K562 (cell line): ENCODE data around the gene HLA-DMB. TPM values are rescaled to one million over a fixed set of nuclear protein-coding genes. Genes with fewer than 3 reads are reported as not detected.

Experiments used
- CBX8 ChIP-seq: fragments of 200-600 bp; sonication (generic); IDR thresholded peaks from 2 replicates; pipeline ENCODE4 v1.6.1; 2012; ENCODE audit warnings: borderline replicate concordance, mixed run types, low read depth, mild to moderate bottlenecking, moderate library complexity, mixed read lengths, low read length, control low read depth, inconsistent platforms; ENCODE audit not compliant: poor library complexity, severe bottlenecking; ENCODE audit errors: extremely low read depth
- CHD1 ChIP-seq: fragments of 200-600 bp; sonication (generic); IDR thresholded peaks from one replicate; pipeline ENCODE4 v1.6.1; 2012; ENCODE audit warnings: mild to moderate bottlenecking, moderate library complexity, low read length, inconsistent platforms
- GTF2A2 ChIP-seq: IDR thresholded peaks from 2 replicates; pipeline ENCODE4 v1.6.1; 2016; ENCODE audit warnings: mild to moderate bottlenecking, missing genetic modification characterization, missing compliant biosample characterization
- HCFC1 ChIP-seq: IDR thresholded peaks from 2 replicates; pipeline ENCODE4 v1.6.1; 2012; ENCODE audit warnings: low read depth, low read length, improper control_type of control experiment
- RFX1 ChIP-seq: fragments of 450-650 bp; IDR thresholded peaks from 2 replicates; pipeline ENCODE4 v1.6.1; 2016; ENCODE audit warnings: mild to moderate bottlenecking, moderate library complexity
- TBL1XR1 ChIP-seq, 2 experiments: IDR thresholded peaks; 2 replicates each; pipeline ENCODE4 v1.6.1; 2012; ENCODE audit warnings: improper control_type of control experiment in 2 of 2, low read length in 2 of 2, mild to moderate bottlenecking in 1 of 2
- ZBTB17 ChIP-seq: fragments of 450-650 bp; formaldehyde crosslinking; IDR thresholded peaks from 2 replicates; pipeline ENCODE4 v1.4.0; 2020; ENCODE audit warnings: mild to moderate bottlenecking
- ZNF165 ChIP-seq: fragments of 250-450 bp; sonication (Bioruptor Pico); IDR thresholded peaks from 2 replicates; pipeline ENCODE4 v1.4.0; 2020; ENCODE audit warnings: borderline replicate concordance
- polyA plus RNA-seq, 8 experiments: library from polyadenylated mRNA; depleted of rRNA in 4 of 8; stranded (reverse) in 5 of 8; unstranded in 3 of 8; fragments of >200 nt; fragmentation: Nextera tagmentation in 2 of 8; fragmentation: Illumina TruSeq in 1 of 8; extraction: Ambion mirVana in 2 of 8; extraction: Trizol in 1 of 8; gene quantifications; 2 replicates each; pipeline versions ENCODE4 v1.2.1 to v1.2.3, GENCODE V29; 2011 to 2014; ENCODE audit warnings: inconsistent platforms in 1 of 8, missing spikeins in 1 of 8
- total RNA-seq, 7 experiments: library from RNA; depleted of rRNA in 6 of 7; stranded (reverse); fragments of >200 nt in 6 of 7; fragmentation: Illumina TruSeq in 2 of 7; extraction: Trizol in 2 of 7; gene quantifications; 2 replicates each; pipeline versions ENCODE4 v1.2.1 to v1.2.3, GENCODE V29; 2011 to 2021; ENCODE audit warnings: low replicate concordance in 1 of 7
- TF ChIP-seq, protein P1 (sequence below): fragments of 450-650 bp; IDR thresholded peaks from 2 replicates; pipeline ENCODE4 v1.6.1; 2017; ENCODE audit warnings: mild to moderate bottlenecking, moderate library complexity
- TF ChIP-seq, protein P2 (sequence below): fragments of 450-650 bp; formaldehyde crosslinking; IDR thresholded peaks from 2 replicates; pipeline ENCODE4 v1.4.0; 2022; ENCODE audit warnings: mild to moderate bottlenecking, moderate library complexity
- TF ChIP-seq, protein P3 (sequence below): fragments of 250-450 bp; sonication (Bioruptor Pico); IDR thresholded peaks from 2 replicates; pipeline ENCODE4 v1.5.0; 2021; ENCODE audit warnings: mild to moderate bottlenecking, moderate library complexity
- TF ChIP-seq, protein P4 (sequence below): sonication (generic); formaldehyde crosslinking; IDR thresholded peaks from 2 replicates; pipeline ENCODE4 v1.8.0; 2023; ENCODE audit warnings: mild to moderate bottlenecking, missing genetic modification reagents
- TF ChIP-seq, protein P5 (sequence below): fragments of 450-650 bp; IDR thresholded peaks from 2 replicates; pipeline ENCODE4 v1.6.1; 2018; ENCODE audit warnings: mild to moderate bottlenecking, low read depth; ENCODE audit not compliant: partially characterized antibody
- TF ChIP-seq, protein P6 (sequence below): sonication (generic); formaldehyde crosslinking; IDR thresholded peaks from 2 replicates; pipeline ENCODE4 v1.9.0; 2022; ENCODE audit warnings: mild to moderate bottlenecking, missing genetic modification reagents

HLA-DMB gene
- total and polyA plus RNA-seq, 9 of the 15 experiments (the other 6 are each of a cell fraction or from before 2014, with no cell fraction given), result 0.38 TPM; not detected in 8

DNA sequence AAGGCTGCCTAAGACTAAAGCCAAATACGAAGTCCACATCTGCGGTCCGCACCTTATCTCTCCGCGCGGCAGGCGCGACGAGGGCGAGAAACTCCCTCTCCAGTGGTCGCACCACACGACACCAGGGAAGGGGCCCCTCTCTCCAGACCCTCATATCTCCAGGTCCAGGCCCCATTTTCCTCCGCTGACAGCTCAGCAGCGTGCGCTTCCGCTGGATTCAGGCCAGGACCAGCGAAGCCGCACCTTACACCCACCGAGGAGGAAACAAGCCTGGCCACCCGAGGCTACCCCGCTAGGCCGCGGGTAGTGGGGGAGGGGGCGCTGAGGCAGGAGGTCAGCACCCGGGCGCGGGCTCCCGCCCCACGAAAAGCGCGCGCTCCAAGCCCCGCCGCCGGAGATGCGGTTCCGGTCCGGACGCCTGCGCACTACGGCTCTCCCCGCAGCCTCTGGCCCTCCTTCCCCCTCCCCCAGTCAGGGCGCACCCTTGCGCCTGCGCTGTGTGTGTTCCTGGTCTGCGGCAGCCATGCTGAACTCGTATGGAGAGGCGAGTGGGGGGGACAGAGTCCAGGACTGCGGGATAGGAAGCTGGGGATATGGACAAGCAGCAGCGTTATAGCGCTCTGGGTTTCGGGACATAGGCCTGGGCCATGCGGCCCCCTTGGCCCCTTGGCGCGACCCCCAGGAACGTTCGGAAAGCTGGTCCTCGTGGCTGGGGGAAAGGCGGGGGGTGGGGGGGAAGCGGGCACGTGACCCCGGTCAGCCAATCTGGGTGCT, 27.5 kb upstream of the HLA-DMB start, which contains the start of gene BRD2 (continued):
- TF ChIP-seq, protein P1, sequence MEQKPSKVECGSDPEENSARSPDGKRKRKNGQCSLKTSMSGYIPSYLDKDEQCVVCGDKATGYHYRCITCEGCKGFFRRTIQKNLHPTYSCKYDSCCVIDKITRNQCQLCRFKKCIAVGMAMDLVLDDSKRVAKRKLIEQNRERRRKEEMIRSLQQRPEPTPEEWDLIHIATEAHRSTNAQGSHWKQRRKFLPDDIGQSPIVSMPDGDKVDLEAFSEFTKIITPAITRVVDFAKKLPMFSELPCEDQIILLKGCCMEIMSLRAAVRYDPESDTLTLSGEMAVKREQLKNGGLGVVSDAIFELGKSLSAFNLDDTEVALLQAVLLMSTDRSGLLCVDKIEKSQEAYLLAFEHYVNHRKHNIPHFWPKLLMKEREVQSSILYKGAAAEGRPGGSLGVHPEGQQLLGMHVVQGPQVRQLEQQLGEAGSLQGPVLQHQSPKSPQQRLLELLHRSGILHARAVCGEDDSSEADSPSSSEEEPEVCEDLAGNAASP, result no peak
- TF ChIP-seq RFX1 (no peak), HCFC1 (peak; percentile 19; the same call in 1 of the 2 replicates), CBX8 (no peak), TBL1XR1 (IDR thresholded peaks at IDR 0.05; ENCODE audit: low read length in 2 of 2) (peak in 1 of 2 experiments; percentile 31; a peak in 2 of 4 replicates), CHD1 (peak; percentile 79), ZBTB17 (CRISPR knock-in tag) (peak; percentile 17), GTF2A2 (tag) (peak; percentile 56; the same call in 1 of the 2 replicates), ZNF165 (CRISPR knock-in tag) (no peak)
- TF ChIP-seq, protein P2, sequence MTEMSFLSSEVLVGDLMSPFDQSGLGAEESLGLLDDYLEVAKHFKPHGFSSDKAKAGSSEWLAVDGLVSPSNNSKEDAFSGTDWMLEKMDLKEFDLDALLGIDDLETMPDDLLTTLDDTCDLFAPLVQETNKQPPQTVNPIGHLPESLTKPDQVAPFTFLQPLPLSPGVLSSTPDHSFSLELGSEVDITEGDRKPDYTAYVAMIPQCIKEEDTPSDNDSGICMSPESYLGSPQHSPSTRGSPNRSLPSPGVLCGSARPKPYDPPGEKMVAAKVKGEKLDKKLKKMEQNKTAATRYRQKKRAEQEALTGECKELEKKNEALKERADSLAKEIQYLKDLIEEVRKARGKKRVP (CRISPR knock-in tag), result no peak
- TF ChIP-seq, protein P3, sequence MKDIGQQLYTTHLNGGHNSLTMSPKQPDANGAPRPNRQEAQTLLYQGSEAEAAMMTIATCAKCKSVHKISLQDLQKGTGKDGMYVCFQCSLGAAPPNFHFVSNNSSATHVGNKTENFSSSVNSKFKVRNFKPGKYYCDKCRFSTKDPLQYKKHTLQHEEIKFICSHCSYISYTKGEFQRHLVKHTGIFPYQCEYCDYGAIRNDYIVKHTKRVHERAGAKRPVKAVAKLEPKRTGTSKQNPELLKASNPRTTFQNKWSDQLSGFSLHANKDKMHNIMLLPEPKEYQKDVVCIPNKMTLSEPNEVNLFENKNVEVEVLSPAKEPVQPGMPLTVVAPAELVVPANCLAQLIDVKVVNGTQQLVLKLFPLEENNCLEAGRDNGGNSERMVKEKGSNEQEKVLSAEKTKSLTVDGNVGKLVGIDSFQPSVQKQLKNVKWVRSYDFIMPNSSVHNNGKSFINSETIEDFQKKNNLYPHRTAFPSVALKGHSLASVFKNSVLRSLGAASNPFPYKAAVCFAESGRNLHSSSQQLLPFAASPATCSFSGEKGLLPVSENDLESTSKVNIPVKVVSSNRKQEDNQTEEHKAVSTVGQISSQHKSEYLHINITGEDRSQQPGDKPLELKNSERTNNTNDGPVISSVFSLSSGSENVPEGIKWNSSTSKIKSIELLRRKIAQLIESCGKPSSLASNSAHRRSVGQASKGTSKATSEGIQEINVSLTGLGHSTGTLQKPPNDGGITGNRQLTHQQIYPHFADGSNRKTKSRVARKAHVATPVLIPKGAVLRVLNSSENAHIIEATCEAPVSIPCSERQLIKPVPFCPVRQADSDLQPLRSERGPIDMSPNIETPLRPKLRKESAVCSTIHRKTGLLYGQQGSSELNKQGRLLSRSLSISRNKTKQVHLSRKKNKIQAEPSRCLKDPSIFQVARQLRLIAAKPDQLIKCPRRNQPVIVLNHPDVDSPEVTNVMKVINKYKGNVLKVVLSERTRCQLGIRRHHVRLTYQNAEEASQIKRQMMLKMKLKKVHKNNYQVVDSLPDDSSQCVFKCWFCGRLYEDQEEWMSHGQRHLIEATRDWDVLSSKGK, result no peak
- TF ChIP-seq, protein P4, sequence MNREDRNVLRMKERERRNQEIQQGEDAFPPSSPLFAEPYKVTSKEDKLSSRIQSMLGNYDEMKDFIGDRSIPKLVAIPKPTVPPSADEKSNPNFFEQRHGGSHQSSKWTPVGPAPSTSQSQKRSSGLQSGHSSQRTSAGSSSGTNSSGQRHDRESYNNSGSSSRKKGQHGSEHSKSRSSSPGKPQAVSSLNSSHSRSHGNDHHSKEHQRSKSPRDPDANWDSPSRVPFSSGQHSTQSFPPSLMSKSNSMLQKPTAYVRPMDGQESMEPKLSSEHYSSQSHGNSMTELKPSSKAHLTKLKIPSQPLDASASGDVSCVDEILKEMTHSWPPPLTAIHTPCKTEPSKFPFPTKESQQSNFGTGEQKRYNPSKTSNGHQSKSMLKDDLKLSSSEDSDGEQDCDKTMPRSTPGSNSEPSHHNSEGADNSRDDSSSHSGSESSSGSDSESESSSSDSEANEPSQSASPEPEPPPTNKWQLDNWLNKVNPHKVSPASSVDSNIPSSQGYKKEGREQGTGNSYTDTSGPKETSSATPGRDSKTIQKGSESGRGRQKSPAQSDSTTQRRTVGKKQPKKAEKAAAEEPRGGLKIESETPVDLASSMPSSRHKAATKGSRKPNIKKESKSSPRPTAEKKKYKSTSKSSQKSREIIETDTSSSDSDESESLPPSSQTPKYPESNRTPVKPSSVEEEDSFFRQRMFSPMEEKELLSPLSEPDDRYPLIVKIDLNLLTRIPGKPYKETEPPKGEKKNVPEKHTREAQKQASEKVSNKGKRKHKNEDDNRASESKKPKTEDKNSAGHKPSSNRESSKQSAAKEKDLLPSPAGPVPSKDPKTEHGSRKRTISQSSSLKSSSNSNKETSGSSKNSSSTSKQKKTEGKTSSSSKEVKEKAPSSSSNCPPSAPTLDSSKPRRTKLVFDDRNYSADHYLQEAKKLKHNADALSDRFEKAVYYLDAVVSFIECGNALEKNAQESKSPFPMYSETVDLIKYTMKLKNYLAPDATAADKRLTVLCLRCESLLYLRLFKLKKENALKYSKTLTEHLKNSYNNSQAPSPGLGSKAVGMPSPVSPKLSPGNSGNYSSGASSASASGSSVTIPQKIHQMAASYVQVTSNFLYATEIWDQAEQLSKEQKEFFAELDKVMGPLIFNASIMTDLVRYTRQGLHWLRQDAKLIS (CRISPR knock-in tag), result peak; percentile 88
- TF ChIP-seq, protein P5, sequence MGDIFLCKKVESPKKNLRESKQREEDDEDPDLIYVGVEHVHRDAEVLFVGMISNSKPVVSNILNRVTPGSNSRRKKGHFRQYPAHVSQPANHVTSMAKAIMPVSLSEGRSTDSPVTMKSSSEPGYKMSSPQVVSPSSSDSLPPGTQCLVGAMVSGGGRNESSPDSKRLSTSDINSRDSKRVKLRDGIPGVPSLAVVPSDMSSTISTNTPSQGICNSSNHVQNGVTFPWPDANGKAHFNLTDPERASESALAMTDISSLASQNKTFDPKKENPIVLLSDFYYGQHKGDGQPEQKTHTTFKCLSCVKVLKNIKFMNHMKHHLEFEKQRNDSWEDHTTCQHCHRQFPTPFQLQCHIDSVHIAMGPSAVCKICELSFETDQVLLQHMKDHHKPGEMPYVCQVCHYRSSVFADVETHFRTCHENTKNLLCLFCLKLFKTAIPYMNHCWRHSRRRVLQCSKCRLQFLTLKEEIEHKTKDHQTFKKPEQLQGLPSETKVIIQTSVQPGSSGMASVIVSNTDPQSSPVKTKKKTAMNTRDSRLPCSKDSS, result no peak
- TF ChIP-seq, protein P6, sequence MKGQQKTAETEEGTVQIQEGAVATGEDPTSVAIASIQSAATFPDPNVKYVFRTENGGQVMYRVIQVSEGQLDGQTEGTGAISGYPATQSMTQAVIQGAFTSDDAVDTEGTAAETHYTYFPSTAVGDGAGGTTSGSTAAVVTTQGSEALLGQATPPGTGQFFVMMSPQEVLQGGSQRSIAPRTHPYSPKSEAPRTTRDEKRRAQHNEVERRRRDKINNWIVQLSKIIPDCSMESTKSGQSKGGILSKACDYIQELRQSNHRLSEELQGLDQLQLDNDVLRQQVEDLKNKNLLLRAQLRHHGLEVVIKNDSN (CRISPR knock-in tag), result peak; percentile 88
